GM03348 (cell line): ENCODE data around the gene PDGFRB.

ENCODE experiments used
- DNase-seq: peaks from one replicate; pipeline ENCODE4 v3.0.0; 2012; ENCODE audit warnings: low spot score

The PDGFRB gene

GRCh38 chr5:150155258-150156026, at the start of gene PDGFRB:
PDGFRB (minus strand) TSS chr5:150155845; CDS start chr5:150137047, 18,798 bp downstream.
- DNase-seq, result peak; percentile 96

GRCh38 chr5:150204590-150204960, 48.9 kb upstream of the PDGFRB start:
- DNase-seq, result no peak

- DNase-seq, result no peak
Measured at GRCh38 chr5:150203832-150204589, 48.4 kb upstream of the PDGFRB start.

GRCh38 chr5:150202501-150202900, 46.9 kb upstream of the PDGFRB start:
- no peak for DNase-seq

- no peak for DNase-seq
Measured at GRCh38 chr5:150197476-150197875, 41.8 kb upstream of the PDGFRB start.

GRCh38 chr5:150196986-150197385, 41.3 kb upstream of the PDGFRB start:
- DNase-seq, result no peak

GRCh38 chr5:150196514-150196913, 40.9 kb upstream of the PDGFRB start:
- DNase-seq, result no peak

GRCh38 chr5:150195736-150196485, 40.3 kb upstream of the PDGFRB start:
- no peak for DNase-seq

GRCh38 chr5:150192462-150192861, 36.8 kb upstream of the PDGFRB start:
- DNase-seq, result no peak

GRCh38 chr5:150190987-150191386, 35.3 kb upstream of the PDGFRB start:
- no peak for DNase-seq

GRCh38 chr5:150190503-150190979, 34.9 kb upstream of the PDGFRB start:
- no peak for DNase-seq

- peak; percentile 31 for DNase-seq
Measured at GRCh38 chr5:150189728-150190502, 34.3 kb upstream of the PDGFRB start, which contains the start of gene SLC6A7. SLC6A7 (plus strand) TSS chr5:150190062; CDS start chr5:150190328, 266 bp downstream.

- no peak for DNase-seq
Measured at GRCh38 chr5:150189326-150189725, 33.7 kb upstream of the PDGFRB start.

- no peak for DNase-seq
Measured at GRCh38 chr5:150188146-150188842, 32.6 kb upstream of the PDGFRB start.

- DNase-seq, result no peak
Measured at GRCh38 chr5:150186897-150187296, 31.3 kb upstream of the PDGFRB start.

GRCh38 chr5:150186137-150186536, 30.5 kb upstream of the PDGFRB start:
- DNase-seq, result no peak

GRCh38 chr5:150184990-150185912, 29.6 kb upstream of the PDGFRB start:
- no peak for DNase-seq

GRCh38 chr5:150184006-150184405, 28.4 kb upstream of the PDGFRB start:
- DNase-seq, result no peak

GRCh38 chr5:150183436-150183835, 27.8 kb upstream of the PDGFRB start:
- DNase-seq, result no peak

- DNase-seq, result no peak
Measured at GRCh38 chr5:150182774-150183173, 27.1 kb upstream of the PDGFRB start.
